Activated T-cell treated with anti-CD3 and anti-CD28 coated beads, Interleukin-2, amount 50 U/mL, for 4 hours (primary cell): Measurements from ENCODE around the gene HNRNPC. TPM values are rescaled to one million over a fixed set of nuclear protein-coding genes. Genes with fewer than 3 reads are reported as not detected.
"Not testable (repeated sequence)": the region's sequence is repeated elsewhere in the genome, so short reads cannot be mapped to it uniquely, and the experiment has no call there.

Source experiments
- ATAC-seq, 2 donors: fragments of 200-7000 bp; cut with Tn5 transposase; one replicate each; pipeline ENCODE4 v1.10.0; 2021
- DNase-seq: peaks from one replicate; pipeline ENCODE4 v3.0.0-alpha.2; 2020
- H3K27me3 Mint-ChIP-seq: one replicate; pipeline ENCODE4 v1.8.0; 2021; ENCODE audit warnings: low read depth, mixed read lengths
- H3K36me3 Mint-ChIP-seq: one replicate; pipeline ENCODE4 v1.8.0; 2022; ENCODE audit warnings: mixed read lengths; ENCODE audit not compliant: insufficient read depth
- H3K4me1 Mint-ChIP-seq: one replicate; pipeline ENCODE4 v1.8.0; 2021; ENCODE audit warnings: low read depth, mixed read lengths
- H3K4me3 Mint-ChIP-seq: one replicate; pipeline ENCODE4 v1.8.0; 2021; ENCODE audit warnings: mild to moderate bottlenecking, moderate library complexity, mixed read lengths
- H3K9me3 Mint-ChIP-seq: one replicate; pipeline ENCODE4 v1.8.0; 2021; ENCODE audit warnings: mixed read lengths
- total RNA-seq, 3 donors: library from RNA; stranded (reverse); gene quantifications; one replicate each; pipeline ENCODE4 v1.2.1, GENCODE V29; 2021

The HNRNPC gene
- total RNA-seq, 3 donors from 2014 or later, result 1,181 to 1,256 (median 1,185) TPM

GRCh38 chr14:21219561-21220111, 49.6 kb downstream of the HNRNPC start:
- DNase-seq (no peak), ATAC-seq (no peak)
- H3K4me3 Mint-ChIP-seq, result no peak overlapping the region
- peaks cover 53% of the 10 kb centered on the region for H3K36me3 Mint-ChIP-seq
- peaks cover 86% of the 10 kb centered on the region for H3K4me1 Mint-ChIP-seq
- H3K27me3 Mint-ChIP-seq, result no peaks in the 10 kb centered on the region
- H3K9me3 Mint-ChIP-seq, result no peaks in the 10 kb centered on the region

- ATAC-seq, result no peak
- Mint-ChIP-seq H3K36me3 (peaks cover 52% of the 10 kb centered on the region), H3K9me3 (no peaks in the 10 kb centered on the region), H3K4me3 (no peak overlapping the region), H3K27me3 (no peaks in the 10 kb centered on the region), H3K4me1 (peaks cover 86% of the 10 kb centered on the region)
- DNase-seq, result no peak
Observed at GRCh38 chr14:21219120-21219519, 50.1 kb downstream of the HNRNPC start.

DNA sequence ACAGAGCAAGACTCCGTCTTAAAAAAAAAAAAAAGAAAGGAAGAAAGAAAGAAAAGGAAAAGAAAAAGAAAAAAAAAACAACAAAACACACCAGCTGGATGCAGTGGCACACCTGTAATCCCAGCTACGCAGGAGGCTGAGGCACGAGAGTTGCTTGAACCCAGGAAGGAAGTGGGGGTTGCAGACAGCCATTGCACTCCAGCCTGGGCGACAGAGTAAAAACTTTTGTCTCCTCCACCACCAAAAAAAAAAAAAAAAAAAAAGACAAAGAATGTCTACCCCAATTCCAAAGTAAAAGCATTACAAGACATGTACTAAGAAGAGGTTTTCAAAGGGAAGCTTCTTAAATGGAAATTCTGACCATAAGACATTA, 53.4 kb downstream of the HNRNPC start:
- DNase-seq (no peak), ATAC-seq (no peak)
- H3K36me3 Mint-ChIP-seq, result peaks cover 54% of the 10 kb centered on the region
- no peaks in the 10 kb centered on the region for H3K27me3 Mint-ChIP-seq
- peaks cover 74% of the 10 kb centered on the region for H3K4me1 Mint-ChIP-seq
- H3K4me3 Mint-ChIP-seq, result peak overlapping the region; percentile 62
- no peaks in the 10 kb centered on the region for H3K9me3 Mint-ChIP-seq

DNA sequence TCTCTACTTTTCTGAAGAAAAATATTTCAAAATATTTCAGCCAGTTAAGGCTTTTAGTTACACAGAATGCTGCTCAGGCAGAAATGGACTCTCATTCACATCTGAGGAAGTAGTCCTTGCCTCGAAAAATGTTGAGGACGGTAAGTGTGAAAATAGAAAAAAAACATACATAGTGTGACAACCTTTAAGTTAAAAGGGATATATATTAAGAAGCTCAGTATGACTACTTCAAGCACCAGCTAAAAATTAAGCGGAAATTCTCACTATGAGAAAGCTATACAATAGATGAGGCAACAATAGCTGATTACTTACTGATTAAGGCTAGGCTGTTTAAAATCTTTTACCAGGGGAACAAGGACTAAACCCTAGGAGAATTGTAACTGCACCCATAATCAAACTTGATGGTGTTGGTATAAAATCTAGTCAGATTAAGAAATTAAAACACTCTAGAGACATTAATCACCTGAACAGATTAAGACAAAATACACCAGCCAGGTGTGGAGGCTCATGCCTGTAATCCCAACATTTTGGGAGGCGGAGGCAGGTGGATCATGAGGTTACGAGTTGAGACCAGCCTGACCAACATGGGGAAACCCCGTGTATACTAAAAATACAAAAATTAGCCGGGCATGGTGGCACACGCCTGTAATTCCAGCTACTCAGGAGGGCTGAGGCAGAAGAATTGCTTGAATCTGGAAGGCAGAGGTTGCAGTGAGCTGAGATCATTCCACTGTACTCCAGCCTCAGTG, 53.9 kb downstream of the HNRNPC start:
- H3K9me3 Mint-ChIP-seq, result no peaks in the 10 kb centered on the region
- peaks cover 54% of the 10 kb centered on the region for H3K36me3 Mint-ChIP-seq
- no peak for DNase-seq
- ATAC-seq, result peak; percentile 64 to 65
- no peaks in the 10 kb centered on the region for H3K27me3 Mint-ChIP-seq
- peaks cover 73% of the 10 kb centered on the region for H3K4me1 Mint-ChIP-seq
- H3K4me3 Mint-ChIP-seq, result peak overlapping the region; percentile 62

GRCh38 chr14:21213652-21214051, 55.6 kb downstream of the HNRNPC start:
- ATAC-seq, result no peak
- Mint-ChIP-seq H3K36me3 (peaks cover 57% of the 10 kb centered on the region), H3K9me3 (no peaks in the 10 kb centered on the region), H3K27me3 (no peaks in the 10 kb centered on the region), H3K4me1 (peaks cover 61% of the 10 kb centered on the region), H3K4me3 (no peak overlapping the region)
- DNase-seq, result no peak

GRCh38 chr14:21212824-21213223, 56.4 kb downstream of the HNRNPC start:
- not testable (repeated sequence) for ATAC-seq, DNase-seq, H3K4me3 Mint-ChIP-seq, H3K27me3 Mint-ChIP-seq, H3K9me3 Mint-ChIP-seq
- H3K4me1 Mint-ChIP-seq, result peaks cover 58% of the 10 kb centered on the region
- peaks cover 63% of the 10 kb centered on the region for H3K36me3 Mint-ChIP-seq

DNA sequence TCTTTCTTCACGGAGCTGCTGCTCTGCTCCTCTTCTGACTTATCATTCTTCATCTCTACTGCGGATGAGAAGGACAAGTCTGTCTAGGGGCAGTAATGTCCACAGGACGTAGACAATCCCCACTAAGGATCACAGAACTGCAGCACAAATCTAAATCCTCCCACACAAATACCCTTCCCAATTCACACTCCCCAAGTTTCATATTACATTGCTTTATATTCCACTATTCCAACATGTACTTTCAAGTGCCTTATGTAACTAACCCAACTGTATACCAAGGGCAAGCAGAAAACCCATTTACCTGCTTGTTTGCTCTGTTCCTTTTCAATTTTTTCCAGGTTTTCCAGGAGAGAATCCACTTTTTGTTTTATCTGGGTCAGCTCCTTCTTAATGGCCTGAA, 57.7 kb downstream of the HNRNPC start:
- ATAC-seq (no peak), DNase-seq (no peak)
- peaks cover 76% of the 10 kb centered on the region for H3K36me3 Mint-ChIP-seq
- no peaks in the 10 kb centered on the region for H3K9me3 Mint-ChIP-seq
- H3K4me1 Mint-ChIP-seq, result peaks cover 59% of the 10 kb centered on the region
- H3K4me3 Mint-ChIP-seq, result no peak overlapping the region
- no peaks in the 10 kb centered on the region for H3K27me3 Mint-ChIP-seq

- Mint-ChIP-seq H3K9me3 (no peaks in the 10 kb centered on the region), H3K27me3 (no peaks in the 10 kb centered on the region), H3K4me3 (no peak overlapping the region), H3K4me1 (peaks cover 49% of the 10 kb centered on the region), H3K36me3 (peaks cover 81% of the 10 kb centered on the region)
- ATAC-seq (no peak), DNase-seq (no peak)
Observed at GRCh38 chr14:21210023-21210422, 59.2 kb downstream of the HNRNPC start.

DNA sequence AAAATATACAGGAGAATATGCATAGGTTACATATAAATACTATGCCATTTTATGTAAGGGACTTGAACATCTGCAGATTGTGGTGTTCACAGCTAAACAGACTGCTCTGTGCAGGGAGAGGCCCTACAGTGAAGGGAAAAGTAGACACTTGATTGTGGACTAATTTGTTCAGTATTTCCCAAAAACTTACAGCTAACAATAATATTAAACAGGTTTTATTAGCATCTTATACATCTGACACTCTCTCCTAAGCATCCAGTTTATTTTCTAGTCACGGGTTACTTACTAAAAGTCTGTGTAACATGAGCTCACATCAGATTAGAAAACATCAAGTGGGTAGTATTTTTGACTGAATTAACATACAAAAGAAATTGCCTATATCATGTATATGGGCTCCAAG, 60.1 kb downstream of the HNRNPC start:
- Mint-ChIP-seq H3K4me3 (no peak overlapping the region), H3K36me3 (peaks cover 80% of the 10 kb centered on the region), H3K9me3 (no peaks in the 10 kb centered on the region), H3K27me3 (no peaks in the 10 kb centered on the region), H3K4me1 (peaks cover 42% of the 10 kb centered on the region)
- DNase-seq (no peak), ATAC-seq (no peak)

GRCh38 chr14:21208554-21208953, 60.7 kb downstream of the HNRNPC start:
- peaks cover 80% of the 10 kb centered on the region for H3K36me3 Mint-ChIP-seq
- H3K27me3 Mint-ChIP-seq, result no peaks in the 10 kb centered on the region
- no peak for ATAC-seq

GRCh38 chr14:21206753-21207684, 62.2 kb downstream of the HNRNPC start:
- Mint-ChIP-seq H3K4me1 (peaks cover 36% of the 10 kb centered on the region), H3K27me3 (no peaks in the 10 kb centered on the region), H3K4me3 (no peak overlapping the region), H3K36me3 (peaks cover 80% of the 10 kb centered on the region), H3K9me3 (no peaks in the 10 kb centered on the region)
- no peak for ATAC-seq
- no peak for DNase-seq

More at GRCh38 chr14:21208554-21208953, 60.7 kb downstream of the HNRNPC start:
- peaks cover 36% of the 10 kb centered on the region for H3K4me1 Mint-ChIP-seq
- no peak for DNase-seq
- H3K4me3 Mint-ChIP-seq, result no peak overlapping the region
- H3K9me3 Mint-ChIP-seq, result no peaks in the 10 kb centered on the region

GRCh38 chr14:21205678-21206581, 63.3 kb downstream of the HNRNPC start:
- peaks cover 70% of the 10 kb centered on the region for H3K36me3 Mint-ChIP-seq
- no peak for DNase-seq
- ATAC-seq, result no peak
- no peak overlapping the region for H3K4me3 Mint-ChIP-seq
- H3K27me3 Mint-ChIP-seq, result no peaks in the 10 kb centered on the region
- peaks cover 29% of the 10 kb centered on the region for H3K4me1 Mint-ChIP-seq
- no peaks in the 10 kb centered on the region for H3K9me3 Mint-ChIP-seq

- Mint-ChIP-seq H3K4me3 (no peak overlapping the region), H3K4me1 (peaks cover 27% of the 10 kb centered on the region), H3K9me3 (no peaks in the 10 kb centered on the region), H3K36me3 (peaks cover 68% of the 10 kb centered on the region), H3K27me3 (no peaks in the 10 kb centered on the region)
- no peak for ATAC-seq
- DNase-seq, result no peak
Observed at GRCh38 chr14:21205026-21205677, 64.1 kb downstream of the HNRNPC start.
